ENCODE measurements around the gene AMMECR1L.

DNA sequence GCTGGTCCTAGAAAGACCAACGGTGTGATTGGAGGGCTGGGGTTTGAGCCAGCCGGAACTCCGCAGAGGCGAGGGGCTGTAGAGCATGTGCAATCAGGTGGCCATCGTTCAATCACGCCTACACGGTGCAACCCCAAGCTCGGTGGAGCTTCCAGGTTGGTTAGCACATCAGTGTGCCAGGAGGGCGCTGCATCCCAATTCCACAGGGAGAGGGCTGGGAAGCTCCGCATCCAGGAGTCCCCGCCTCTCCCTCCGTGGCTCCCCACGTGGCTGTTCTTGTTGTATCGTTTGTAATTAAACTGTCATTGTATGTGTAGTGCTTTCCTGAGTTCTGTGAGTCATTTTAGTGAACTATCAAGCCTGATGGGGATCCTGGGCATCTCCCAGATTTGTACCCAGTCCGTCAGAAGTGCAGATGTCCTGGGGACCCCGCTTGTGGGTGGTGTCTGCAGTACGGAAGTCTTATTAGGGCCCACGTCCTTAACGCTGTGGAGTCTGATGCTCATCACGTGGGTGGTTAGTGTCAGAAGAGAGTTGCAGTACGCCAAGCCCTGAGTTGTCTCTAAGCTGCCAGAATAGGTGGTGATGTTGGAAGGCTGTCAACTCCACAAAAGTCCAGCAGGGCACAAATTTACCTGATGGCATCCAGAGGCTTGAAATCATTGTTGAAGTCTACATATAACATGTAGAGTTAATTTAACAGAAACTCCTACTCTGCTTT is 20.6 kb upstream of the AMMECR1L start:
- TF ChIP-seq, protein P1, sequence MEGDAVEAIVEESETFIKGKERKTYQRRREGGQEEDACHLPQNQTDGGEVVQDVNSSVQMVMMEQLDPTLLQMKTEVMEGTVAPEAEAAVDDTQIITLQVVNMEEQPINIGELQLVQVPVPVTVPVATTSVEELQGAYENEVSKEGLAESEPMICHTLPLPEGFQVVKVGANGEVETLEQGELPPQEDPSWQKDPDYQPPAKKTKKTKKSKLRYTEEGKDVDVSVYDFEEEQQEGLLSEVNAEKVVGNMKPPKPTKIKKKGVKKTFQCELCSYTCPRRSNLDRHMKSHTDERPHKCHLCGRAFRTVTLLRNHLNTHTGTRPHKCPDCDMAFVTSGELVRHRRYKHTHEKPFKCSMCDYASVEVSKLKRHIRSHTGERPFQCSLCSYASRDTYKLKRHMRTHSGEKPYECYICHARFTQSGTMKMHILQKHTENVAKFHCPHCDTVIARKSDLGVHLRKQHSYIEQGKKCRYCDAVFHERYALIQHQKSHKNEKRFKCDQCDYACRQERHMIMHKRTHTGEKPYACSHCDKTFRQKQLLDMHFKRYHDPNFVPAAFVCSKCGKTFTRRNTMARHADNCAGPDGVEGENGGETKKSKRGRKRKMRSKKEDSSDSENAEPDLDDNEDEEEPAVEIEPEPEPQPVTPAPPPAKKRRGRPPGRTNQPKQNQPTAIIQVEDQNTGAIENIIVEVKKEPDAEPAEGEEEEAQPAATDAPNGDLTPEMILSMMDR (conservative IDR thresholded peaks at IDR 0.05; ENCODE audit: low read depth, low read length) = no peak
- no peak for TF ChIP-seq EZH2 (IDR thresholded peaks at IDR 0.05; ENCODE audit: borderline replicate concordance, low read depth, low read length, poor library complexity, severe bottlenecking)
